Mesodermal cell (in vitro differentiated cells): Measurements from ENCODE around the gene BAMBI.

Experiments
- H3K27ac ChIP-seq: 2 replicates; pipeline ENCODE4 v1.7.0; 2013; ENCODE audit warnings: mild to moderate bottlenecking, low read depth, low read length, moderate library complexity; ENCODE audit not compliant: severe bottlenecking
- H3K36me3 ChIP-seq: 2 replicates; pipeline ENCODE4 v1.7.1; 2013; ENCODE audit warnings: mild to moderate bottlenecking, low read length, moderate library complexity; ENCODE audit not compliant: control insufficient read depth, insufficient read depth
- H3K4me1 ChIP-seq: one replicate; pipeline ENCODE4 v1.7.1; 2013; ENCODE audit warnings: mild to moderate bottlenecking, low read length; ENCODE audit not compliant: insufficient read depth, control insufficient read depth, poor library complexity, severe bottlenecking
- H3K4me3 ChIP-seq: 2 replicates; pipeline ENCODE4 v1.7.0; 2013; ENCODE audit warnings: low read length, control low read depth, mild to moderate bottlenecking; ENCODE audit not compliant: insufficient read depth, poor library complexity, severe bottlenecking; ENCODE audit errors: extremely low read depth
- H3K9me3 ChIP-seq: 2 replicates; pipeline ENCODE4 v1.7.1; 2013; ENCODE audit warnings: mild to moderate bottlenecking, low read length, moderate library complexity; ENCODE audit not compliant: control insufficient read depth
- WGBS, 2 experiments: methylation state at CpG; one replicate each; pipeline ENCODE4 v1.1.5; 2013; ENCODE audit warnings: missing lambda C conversion rate in 2 of 2; ENCODE audit not compliant: insufficient coverage in 2 of 2; 5-methylcytosine and 5-hydroxymethylcytosine counted together

The BAMBI gene

GRCh38 chr10:28719789-28720436, 42.6 kb downstream of the BAMBI start:
- Histone ChIP-seq H3K4me3 (no peak overlapping the region), H3K36me3 (no peaks in the 10 kb centered on the region), H3K9me3 (no peaks in the 10 kb centered on the region), H3K27ac (peak overlapping the region; percentile 8), H3K4me1 (peaks cover 17% of the 10 kb centered on the region)
- WGBS, 2 experiments, result 83 to 100% methylated on average over 2 of the region's 8 CpGs

- H3K4me1 ChIP-seq, result peaks cover 17% of the 10 kb centered on the region
- H3K4me3 ChIP-seq, result peak overlapping the region; percentile 35
- H3K27ac ChIP-seq, result peak overlapping the region; percentile 75
- 13% methylated on average over 6 to 7 of the region's 11 CpGs for WGBS, 2 experiments
- H3K36me3 ChIP-seq, result no peaks in the 10 kb centered on the region
- no peaks in the 10 kb centered on the region for H3K9me3 ChIP-seq
These were observed 44.1 kb downstream of the BAMBI start for GRCh38 chr10:28721318-28721951.

- Histone ChIP-seq H3K4me1 (peaks cover 17% of the 10 kb centered on the region), H3K4me3 (peak overlapping the region; percentile 35), H3K9me3 (no peaks in the 10 kb centered on the region), H3K27ac (peak overlapping the region; percentile 75), H3K36me3 (no peaks in the 10 kb centered on the region)
- WGBS, 2 experiments, result 1 to 2% methylated on average over 39 to 46 of the region's 46 CpGs
These were observed 44.9 kb downstream of the BAMBI start for GRCh38 chr10:28722065-28722803.

GRCh38 chr10:28728366-28728765, 51.0 kb downstream of the BAMBI start:
- no CpG with 5 or more reads among the region's 1 CpG for WGBS, 2 experiments
- H3K27ac ChIP-seq, result no peak overlapping the region
- H3K9me3 ChIP-seq, result no peaks in the 10 kb centered on the region
- H3K4me1 ChIP-seq, result peaks cover 15% of the 10 kb centered on the region
- no peak overlapping the region for H3K4me3 ChIP-seq
- H3K36me3 ChIP-seq, result no peaks in the 10 kb centered on the region

GRCh38 chr10:28730031-28730778, 52.9 kb downstream of the BAMBI start:
- H3K27ac ChIP-seq, result no peak overlapping the region
- no peak overlapping the region for H3K4me3 ChIP-seq
- WGBS, 2 experiments, result 94% methylated on average over 5 to 6 of the region's 7 CpGs
- peaks cover 15% of the 10 kb centered on the region for H3K4me1 ChIP-seq
- no peaks in the 10 kb centered on the region for H3K36me3 ChIP-seq
- peaks cover 6% of the 10 kb centered on the region for H3K9me3 ChIP-seq

GRCh38 chr10:28732091-28732490, 54.8 kb downstream of the BAMBI start:
- Histone ChIP-seq H3K4me1 (peaks cover 24% of the 10 kb centered on the region), H3K4me3 (no peak overlapping the region), H3K27ac (no peak overlapping the region), H3K9me3 (peaks cover 6% of the 10 kb centered on the region), H3K36me3 (no peaks in the 10 kb centered on the region)
- 91 to 92% methylated on average over 8 of the region's 8 CpGs for WGBS, 2 experiments
